ENCODE data around the gene LRRC3. TPM values are rescaled to one million over a fixed set of nuclear protein-coding genes. Genes with fewer than 3 reads are reported as not detected.

Gene LRRC3
- total and polyA plus RNA-seq, 2 of the 8 experiments (the other 6 are each of a cell fraction or from before 2014, with no cell fraction given) = 3.1 to 5.4 TPM

DNA sequence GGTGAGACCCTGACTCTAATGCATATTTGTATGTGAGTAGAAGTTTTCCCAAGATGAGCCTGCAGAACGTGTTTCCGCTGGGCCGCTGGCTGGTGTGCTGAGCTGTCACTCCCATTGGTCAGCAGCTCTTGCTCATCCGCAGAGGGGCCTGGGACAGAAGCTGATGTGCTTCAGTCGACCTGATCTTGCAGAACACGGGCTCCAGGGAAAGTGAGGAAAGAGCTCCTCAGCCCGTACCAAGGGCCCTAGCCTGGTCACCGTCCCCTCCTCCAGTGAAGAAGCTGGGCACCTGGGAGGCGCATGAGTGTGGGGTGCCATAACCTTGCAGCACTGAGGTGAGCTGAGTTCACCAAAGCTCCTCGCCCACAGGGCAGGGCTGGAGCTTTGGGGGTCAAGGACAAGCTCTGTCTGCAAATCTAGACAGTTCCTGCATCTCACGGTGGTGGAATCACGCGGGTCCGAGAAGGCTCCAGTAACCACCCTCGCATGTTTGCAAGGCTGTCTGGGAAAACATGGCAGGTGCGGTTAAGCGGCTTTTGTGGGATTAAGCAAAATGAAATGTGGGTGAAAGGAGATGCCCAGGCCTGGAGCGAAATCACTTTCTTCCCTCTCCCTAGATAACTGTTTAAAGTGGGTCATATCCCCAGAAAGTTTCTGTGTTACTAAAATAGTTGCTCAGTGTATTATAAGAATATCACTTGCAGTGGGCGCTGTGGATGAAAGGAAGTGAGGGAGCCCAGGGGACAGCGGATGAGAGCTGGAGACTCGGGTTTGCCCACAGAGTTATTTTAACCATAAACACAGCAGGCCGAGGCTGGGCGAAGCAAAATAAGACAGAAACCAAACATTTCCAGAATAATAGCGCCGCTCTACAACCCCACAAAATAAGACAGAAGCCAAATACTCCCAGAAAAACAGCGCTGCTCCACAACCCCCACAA lies 33.1 kb upstream of the LRRC3 start:
- DNase-seq (ENCODE audit: low read depth in 1 of 2, low spot score in 2 of 2) (no peak), FAIRE-seq (no peak)
- POLR2A ChIA-PET (ENCODE audit: partially characterized antibody) = interaction anchor here (0.7 to 1.2 kb wide), 2 partner anchors 45 to 67 kb away, joined by 3 read pairs; no protein-coding TSS in a partner anchor
- Histone ChIP-seq H3K14ac (ENCODE audit: insufficient read length) (no peak overlapping the region), H3K4me2 (ENCODE audit: insufficient read depth in 1 of 2, low read depth in 2 of 2, low read length in 2 of 2) (no peak overlapping the region), H3K27me3 (replicated peaks in 1 of 4; ENCODE audit: control insufficient read depth in 3 of 4, extremely low read depth in 1 of 4, insufficient read depth in 3 of 4, low read length in 3 of 4) (no peaks in the 10 kb centered on the region), H4K5ac (ENCODE audit: insufficient read length, low read depth, low read length) (no peak overlapping the region), H3K9me3 (ENCODE audit: insufficient read depth in 2 of 2, low read depth in 1 of 2, low read length in 1 of 2) (peaks cover 17 to 25% of the 10 kb centered on the region in 2 experiments), H2BK15ac (ENCODE audit: low read length) (no peak overlapping the region), H2AFZ (ENCODE audit: low read length) (no peak overlapping the region), H2BK120ac (replicated peaks; ENCODE audit: low read depth, low read length) (no peak overlapping the region), H2AK5ac (ENCODE audit: low read depth, low read length) (no peak overlapping the region), H4K91ac (replicated peaks; ENCODE audit: insufficient read length, low read length) (no peak overlapping the region), H3K79me2 (ENCODE audit: control insufficient read depth in 1 of 2, insufficient read depth in 2 of 2, low read length in 2 of 2) (no peaks in the 10 kb centered on the region), H3K79me1 (ENCODE audit: low read depth, low read length) (no peaks in the 10 kb centered on the region), H2BK5ac (ENCODE audit: low read depth, low read length) (no peak overlapping the region), H3K36me3 (ENCODE audit: control insufficient read depth in 2 of 4, insufficient read depth in 4 of 4, low read length in 3 of 4) (no peaks in the 10 kb centered on the region), H2BK20ac (ENCODE audit: low read length) (no peak overlapping the region), H3K4me3 (ENCODE audit: extremely low read depth in 1 of 4, insufficient read depth in 2 of 4, low read depth in 3 of 4, low read length in 4 of 4) (no peak overlapping the region), H3K18ac (ENCODE audit: extremely low read depth, low read length) (no peak overlapping the region), H4K8ac (ENCODE audit: extremely low read depth, insufficient read depth, low read length) (no peak overlapping the region), H3K56ac (replicated peaks; ENCODE audit: insufficient read length, low read depth, low read length) (no peak overlapping the region), H2BK12ac (ENCODE audit: low read depth, low read length) (no peak overlapping the region), H3K4me1 (replicated peaks in 1 of 4; ENCODE audit: control insufficient read depth in 3 of 4, insufficient read depth in 4 of 4, low read length in 3 of 4) (no peaks in the 10 kb centered on the region; a peak in 2 of 7 replicates), H3K23ac (ENCODE audit: insufficient read length) (no peak overlapping the region), H3K9ac (replicated peaks in 1 of 4; ENCODE audit: extremely low read depth in 1 of 4, low read depth in 3 of 4, low read length in 3 of 4) (no peak overlapping the region), H3K4ac (replicated peaks; ENCODE audit: insufficient read length, low read depth, low read length) (no peak overlapping the region), H3K23me2 (ENCODE audit: low read depth, low read length) (peaks cover 10% of the 10 kb centered on the region; the same call in 1 of the 2 replicates), H4K20me1 (replicated peaks in 1 of 2; ENCODE audit: control insufficient read depth in 1 of 2, insufficient read depth in 2 of 2, low read length in 2 of 2) (peaks cover 0 to 6% of the 10 kb centered on the region in 2 experiments), H3K27ac (ENCODE audit: low read depth, low read length) (no peak overlapping the region)
- CTCF ChIA-PET (ENCODE audit: partially characterized antibody) = interaction anchor here (1.0 to 1.4 kb wide), 3 partner anchors 47 to 67 kb away, joined by 3 to 4 read pairs (median 4); no protein-coding TSS in a partner anchor
- WGBS, 2 experiments (ENCODE audit: extremely low coverage in 1 of 2, insufficient coverage in 1 of 2, insufficient read length in 1 of 2, insufficient replicate concordance in 2 of 2, low coverage in 1 of 2, low lambda C conversion rate in 2 of 2, missing lambda C conversion rate in 1 of 2) = 93% methylated on average over 25 of the region's 26 CpGs; no CpG with 5 or more reads in 1 of the 2 experiments
- no peak for TF ChIP-seq BCL11A (IDR thresholded peaks at IDR 0.05; ENCODE audit: low read depth in 2 of 2, low read length in 2 of 2)
- TF ChIP-seq POLR2AphosphoS5 (IDR thresholded peaks at IDR 0.05; ENCODE audit: low read depth, low read length) = no peak
- no peak for TF ChIP-seq POLR2A (IDR thresholded peaks at IDR 0.05; ENCODE audit: control extremely low read depth in 1 of 2, low read depth in 2 of 2, low read length in 2 of 2)
- TF ChIP-seq TEAD4 (IDR thresholded peaks at IDR 0.05; ENCODE audit: low read depth, low read length) = no peak
- no peak for TF ChIP-seq SRF (IDR thresholded peaks at IDR 0.05; ENCODE audit: low read depth, low read length)
- no peak for TF ChIP-seq GTF2F1 (IDR thresholded peaks at IDR 0.05; ENCODE audit: borderline replicate concordance, low read depth, low read length)
- TF ChIP-seq PHF8 (conservative IDR thresholded peaks at IDR 0.05; ENCODE audit: low read depth, low read length) = no peak
- TF ChIP-seq JUND (IDR thresholded peaks at IDR 0.05; ENCODE audit: low read length) = no peak
- TF ChIP-seq RNF2 (IDR thresholded peaks at IDR 0.05; ENCODE audit: borderline replicate concordance, low read depth, low read length, missing control alignments, poor library complexity, severe bottlenecking) = no peak
- TF ChIP-seq EP300 (IDR thresholded peaks at IDR 0.05; ENCODE audit: borderline replicate concordance in 1 of 2, low read depth in 2 of 2, low read length in 2 of 2) = no peak
- TF ChIP-seq POU5F1 (IDR thresholded peaks at IDR 0.05; ENCODE audit: low read depth, low read length) = no peak

Data from H1 (cell line).